Ureter (tissue), 1 donor: ENCODE results near the gene CDHR5. TPM values are rescaled to one million over a fixed set of nuclear protein-coding genes. Genes with fewer than 3 reads are reported as not detected.

Experiments used
- DNase-seq: peaks from one replicate; pipeline ENCODE4 v3.0.0-alpha.2; 2020; ENCODE audit warnings: low spot score
- total RNA-seq: library from RNA; stranded (reverse); gene quantifications from one replicate; pipeline ENCODE4 v1.2.4, GENCODE V29; 2023
- donor health status: DM: yes; HTN: yes; CAD: no.

Gene CDHR5
- total RNA-seq, 1 donor from 2014 or later, result not detected

DNA sequence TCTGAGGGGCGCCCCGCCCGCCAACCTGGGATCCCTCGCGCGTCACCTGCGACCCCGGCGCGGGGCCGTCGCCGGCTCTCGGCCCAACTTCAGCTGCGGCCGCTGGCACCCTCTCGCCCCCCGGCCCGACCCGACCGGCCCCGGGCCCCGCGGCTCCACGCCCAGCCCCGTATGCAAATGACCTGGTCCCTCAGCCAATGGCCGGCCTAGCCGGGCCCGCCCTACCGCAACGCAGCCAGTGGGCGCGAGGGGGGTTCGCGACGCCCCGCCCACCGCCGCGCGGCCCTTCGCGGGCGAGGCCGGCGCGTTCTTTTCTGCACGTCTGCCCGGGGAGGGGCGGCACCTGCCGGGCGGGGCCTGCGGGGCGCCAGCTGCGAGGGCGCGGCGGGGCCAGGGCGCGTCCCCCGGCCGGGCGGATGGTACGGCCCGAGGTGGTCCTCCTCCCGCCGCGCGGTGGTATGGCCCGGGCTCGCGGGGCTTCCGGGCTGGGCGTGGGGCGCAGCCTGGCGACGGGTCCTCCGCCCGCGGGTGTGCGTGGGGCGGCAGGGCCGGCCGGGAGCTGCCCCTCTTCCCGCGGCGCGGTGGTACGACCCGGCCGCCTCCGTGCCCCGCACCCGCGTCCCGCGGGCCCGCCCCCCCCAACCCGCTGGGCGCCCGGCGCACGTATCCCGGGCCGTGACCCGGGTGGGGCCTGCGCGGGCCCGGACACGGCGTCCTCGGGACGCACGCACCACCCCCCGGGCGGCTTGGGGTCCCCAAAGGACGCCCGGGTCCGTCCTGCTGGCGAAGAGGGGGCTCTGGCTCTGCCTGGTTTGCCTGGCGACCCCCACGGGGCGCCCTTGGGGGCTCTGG, 56.2 kb downstream of the CDHR5 start:
- DNase-seq, result peak; percentile 95

DNA sequence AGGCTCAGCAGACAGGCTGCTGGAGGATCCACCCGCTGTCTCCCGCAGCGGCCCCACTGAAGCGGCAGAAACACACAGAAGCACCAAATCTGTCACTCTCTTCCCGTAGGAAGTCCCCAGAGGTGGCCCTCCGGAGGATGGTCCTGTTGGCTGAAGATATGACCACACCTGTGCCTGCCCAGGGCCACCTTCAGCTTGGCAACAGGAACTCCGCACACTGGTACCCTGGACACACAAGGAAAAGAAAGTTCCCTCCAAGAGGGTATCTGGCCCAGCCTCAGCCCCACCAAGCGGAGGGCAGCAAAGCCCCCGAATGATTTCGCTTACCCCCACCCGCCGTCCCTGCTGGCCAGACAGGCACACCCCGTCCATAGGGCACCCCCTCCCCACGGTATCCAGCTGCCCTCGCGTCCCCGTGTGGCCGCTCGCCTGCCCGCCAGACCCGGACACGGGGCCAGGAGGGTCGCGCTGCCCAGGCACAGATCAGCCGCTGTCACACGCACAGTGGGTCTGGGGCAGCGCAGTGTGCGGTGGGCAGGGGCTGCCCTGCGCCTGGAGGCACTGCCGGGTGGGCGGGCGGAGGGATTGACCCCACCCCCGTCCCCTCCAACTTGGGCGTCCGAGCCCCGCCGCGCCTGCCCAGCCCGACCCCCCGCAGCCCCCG, 57.0 kb downstream of the CDHR5 start:
- DNase-seq, result no peak

DNA sequence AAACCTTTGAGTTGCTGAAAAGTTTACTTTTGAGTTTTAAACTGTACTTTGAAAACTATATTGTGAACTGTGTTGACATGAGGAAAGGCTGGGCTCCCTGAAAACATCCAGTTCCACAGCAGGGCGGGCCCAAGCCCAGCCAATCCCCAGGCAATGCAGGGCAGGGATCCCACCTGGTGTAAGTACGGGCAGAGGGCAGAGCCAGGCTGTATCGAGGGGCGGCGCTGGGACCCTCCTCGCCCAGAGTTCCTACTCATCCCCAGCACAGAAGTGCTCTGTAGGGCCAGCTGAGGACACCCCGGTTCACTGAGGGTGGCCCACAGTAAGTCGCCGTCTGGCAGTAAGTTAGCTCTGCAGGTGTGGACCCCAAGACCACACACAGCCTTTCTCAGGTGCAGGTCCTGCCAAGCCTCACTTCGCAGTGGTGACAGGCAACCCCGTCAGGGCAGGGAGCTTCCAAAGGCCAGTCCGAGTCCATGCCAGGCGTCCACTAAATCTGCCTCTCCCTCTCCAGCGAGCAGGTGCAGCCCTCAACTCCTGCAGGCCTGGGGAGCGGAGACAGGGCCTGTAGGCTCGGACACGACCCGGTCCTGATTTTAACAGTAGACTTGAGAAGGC, 57.6 kb downstream of the CDHR5 start:
- no peak for DNase-seq

Other genes with a start within 250 kb of the CDHR5 start
- gene PKP3, start 230.7 kb downstream of the CDHR5 start, total RNA-seq, result 78.5 TPM
- 73.9 TPM for gene SIGIRR, start 210.0 kb downstream of the CDHR5 start, total RNA-seq
- 17.9 TPM for gene ANO9, start 182.9 kb downstream of the CDHR5 start, total RNA-seq
- 28.6 TPM for gene PTDSS2, start 174.7 kb downstream of the CDHR5 start, total RNA-seq
- 182 TPM for gene RNH1, start 117.7 kb downstream of the CDHR5 start, total RNA-seq
- gene HRAS, start 89.4 kb downstream of the CDHR5 start, total RNA-seq, result 85.3 TPM
- gene LRRC56, start 87.4 kb downstream of the CDHR5 start, total RNA-seq, result 3.4 TPM
- gene LMNTD2, start 64.2 kb downstream of the CDHR5 start, total RNA-seq, result 8.8 TPM
- 54.9 TPM for gene RASSF7, start 64.0 kb downstream of the CDHR5 start, total RNA-seq
- gene PHRF1, start 48.5 kb downstream of the CDHR5 start, total RNA-seq, result 43.6 TPM
- 14.9 TPM for gene IRF7, start 9.0 kb downstream of the CDHR5 start, total RNA-seq
- not detected for gene SCT, start 2.2 kb upstream of the CDHR5 start, total RNA-seq
- 2.6 TPM for gene DRD4, start 12.3 kb upstream of the CDHR5 start, total RNA-seq
- 36.9 TPM for gene DEAF1, start 70.3 kb upstream of the CDHR5 start, total RNA-seq
- gene TMEM80, start 70.9 kb upstream of the CDHR5 start, total RNA-seq, result 32.5 TPM
- gene EPS8L2, start 81.3 kb upstream of the CDHR5 start, total RNA-seq, result 156 TPM
- gene TALDO1, start 122.5 kb upstream of the CDHR5 start, total RNA-seq, result 172 TPM
- gene GATD1, start 152.5 kb upstream of the CDHR5 start, total RNA-seq, result 82.5 TPM
- gene CEND1, start 165.1 kb upstream of the CDHR5 start, total RNA-seq, result 0.23 TPM
- gene SLC25A22, start 173.3 kb upstream of the CDHR5 start, total RNA-seq, result 28.4 TPM
- 20.6 TPM for gene PIDD1, start 180.3 kb upstream of the CDHR5 start, total RNA-seq
- gene RPLP2, start 185.0 kb upstream of the CDHR5 start, total RNA-seq, result 2,024 TPM
- gene PNPLA2, start 194.0 kb upstream of the CDHR5 start, total RNA-seq, result 118 TPM
- gene CRACR2B, start 203.0 kb upstream of the CDHR5 start, total RNA-seq, result 45.8 TPM
- 241 TPM for gene CD151, start 208.0 kb upstream of the CDHR5 start, total RNA-seq
- gene POLR2L, start 217.6 kb upstream of the CDHR5 start, total RNA-seq, result 112 TPM
- gene TSPAN4, start 217.9 kb upstream of the CDHR5 start, total RNA-seq, result 47.2 TPM